HG03520 (cell line): ENCODE measurements around the gene ZNF326.

Source experiments
- ATAC-seq: cut with Tn5 transposase; IDR thresholded peaks from one replicate; pipeline ENCODE4 v1.9.1; 2021; ENCODE audit warnings: mild to moderate bottlenecking, moderate library complexity; ENCODE audit not compliant: unreplicated experiment

ZNF326 gene

GRCh38 chr1:90067194-90067931 lies 72.5 kb downstream of the ZNF326 start:
- ATAC-seq, result no peak

- no peak for ATAC-seq
These were observed 73.8 kb downstream of the ZNF326 start for GRCh38 chr1:90068611-90069280.

GRCh38 chr1:90074137-90074536 lies 79.2 kb downstream of the ZNF326 start:
- no peak for ATAC-seq

GRCh38 chr1:90074566-90074965 lies 79.7 kb downstream of the ZNF326 start:
- no peak for ATAC-seq

- ATAC-seq, result no peak
These were observed 80.1 kb downstream of the ZNF326 start for GRCh38 chr1:90074970-90075391.

- no peak for ATAC-seq
These were observed 89.1 kb downstream of the ZNF326 start for GRCh38 chr1:90083995-90084394.
